Caki2 (cell line): ENCODE data around the gene MXRA8. TPM values are rescaled to one million over a fixed set of nuclear protein-coding genes. Genes with fewer than 3 reads are reported as not detected.
"Not testable (repeated sequence)": the region's sequence is repeated elsewhere in the genome, so short reads cannot be mapped to it uniquely, and the experiment has no call there.

ENCODE experiments used
- DNase-seq: peaks from one replicate; pipeline ENCODE4 v3.0.0-alpha.2; 2015; ENCODE audit warnings: low read depth
- in situ Hi-C: cut with HindIII; loops from 2 replicates; pipeline ENCODE4 v1.10.0; 2016; ENCODE audit warnings: low sequenced_read_pairs, low pct_unique_long_range_greater_than_20kb, mixed read lengths
- total RNA-seq: library from RNA; depleted of rRNA; stranded (reverse); fragments of >200 nt; shearing (Covaris generic); gene quantifications from 2 replicates; pipeline ENCODE4 v1.2.3, GENCODE V29; 2014; ENCODE audit warnings: low replicate concordance

MXRA8 gene
- total RNA-seq, 1 experiment from 2014 or later = not detected

- no peak for DNase-seq
- in situ Hi-C loops = no loop called here
Observed at GRCh38 chr1:1373051-1373814, 14.9 kb upstream of the MXRA8 start.

DNA sequence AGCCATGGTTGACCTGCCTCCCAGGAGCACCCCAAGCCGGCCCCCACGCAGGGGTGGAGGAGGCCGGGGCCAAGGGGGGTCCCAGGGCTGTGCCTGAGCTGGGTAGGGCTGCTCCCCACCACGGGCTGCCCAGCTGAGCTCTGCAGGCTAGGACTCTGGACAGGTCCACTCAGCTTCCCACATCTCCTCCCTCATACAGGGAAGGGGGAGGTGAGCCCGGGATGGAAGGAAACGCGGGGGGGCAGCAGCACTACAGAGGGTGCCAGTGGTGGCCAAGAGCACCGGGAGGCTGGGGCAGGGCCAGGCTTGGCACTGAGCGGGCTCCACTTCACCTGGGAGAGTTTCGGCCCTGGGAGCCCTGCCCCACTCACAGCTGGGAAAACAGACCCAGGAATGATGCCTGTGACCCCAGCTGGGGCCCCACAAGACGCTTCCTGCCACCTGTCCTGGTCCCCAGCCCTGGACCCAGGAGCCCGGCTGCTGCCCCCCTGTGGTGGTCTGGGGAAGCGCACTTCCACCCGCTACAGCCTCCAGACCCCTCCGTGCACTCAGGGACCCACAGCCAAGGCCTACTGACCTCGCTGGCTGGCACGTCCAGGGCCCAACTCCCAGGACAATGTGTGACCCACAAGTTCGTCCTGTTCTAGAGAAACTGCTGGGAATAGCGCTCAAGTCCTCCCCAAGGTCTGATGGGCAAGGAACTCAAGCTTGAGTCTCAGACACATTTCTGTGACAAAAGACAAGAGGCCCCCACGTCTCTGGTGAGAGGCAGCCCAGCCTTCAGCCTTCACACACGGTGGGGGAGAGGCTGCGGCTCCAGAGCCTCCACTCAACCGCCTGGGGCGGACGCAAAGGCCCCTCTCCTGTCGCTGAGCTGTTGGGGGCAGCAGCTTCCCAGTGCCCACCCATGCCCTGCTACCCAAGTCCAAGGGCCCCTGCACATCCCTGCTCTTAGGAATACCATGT lies 13.7 kb upstream of the MXRA8 start:
- in situ Hi-C loops = no loop called here
- DNase-seq = peak; percentile 47

DNA sequence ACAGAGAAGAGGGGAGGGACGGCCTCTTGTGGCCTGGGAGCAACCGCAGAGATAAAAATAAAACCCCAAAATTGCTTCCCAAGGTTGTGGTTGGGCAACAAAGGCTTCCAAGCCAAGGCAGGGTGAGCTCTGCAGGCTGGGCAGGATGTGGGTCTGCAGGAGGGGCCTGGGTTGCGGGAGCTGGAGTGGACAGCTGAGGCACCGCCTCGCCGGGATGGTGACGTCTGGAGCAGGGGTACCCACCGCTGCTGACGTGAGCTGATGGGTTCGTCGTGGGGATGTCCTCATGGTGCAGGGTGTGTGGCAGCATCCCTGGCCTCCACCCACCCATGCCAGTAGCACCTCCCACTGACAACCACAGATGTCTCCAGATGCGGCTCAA lies 13.0 kb upstream of the MXRA8 start:
- in situ Hi-C loops = no loop called here
- no peak for DNase-seq

GRCh38 chr1:1370771-1371300 lies 12.5 kb upstream of the MXRA8 start:
- in situ Hi-C loops = no loop called here
- DNase-seq = no peak

GRCh38 chr1:1370094-1370493 lies 11.7 kb upstream of the MXRA8 start:
- DNase-seq, in situ Hi-C loops: not testable (repeated sequence)

- no peak for DNase-seq
- in situ Hi-C loops = no loop called here
Observed at GRCh38 chr1:1367315-1367714, 9.0 kb upstream of the MXRA8 start.

DNA sequence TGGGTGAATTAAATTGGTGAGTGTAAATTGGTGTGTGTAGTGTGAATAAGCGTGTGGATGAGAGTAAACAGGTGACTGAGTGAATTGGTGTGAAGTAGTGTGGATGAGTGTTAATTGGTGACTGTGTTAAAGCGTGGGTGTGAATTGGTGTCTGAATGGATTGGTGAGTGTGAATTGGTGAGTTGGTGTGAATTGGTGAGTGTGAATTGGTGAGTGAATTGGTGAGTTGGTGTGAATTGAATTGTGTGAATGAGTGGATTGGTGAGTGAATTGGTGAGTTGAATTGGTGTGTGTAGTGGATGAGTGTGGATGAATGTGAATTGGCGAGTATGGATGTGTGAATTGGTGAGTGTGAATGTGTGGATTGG lies 8.3 kb upstream of the MXRA8 start:
- in situ Hi-C loops = no loop called here

GRCh38 chr1:1365875-1366698 lies 7.7 kb upstream of the MXRA8 start:
- DNase-seq = no peak
- in situ Hi-C loops = no loop called here

More for the DNA sequence above, 8.3 kb upstream of the MXRA8 start:
- DNase-seq = no peak

DNA sequence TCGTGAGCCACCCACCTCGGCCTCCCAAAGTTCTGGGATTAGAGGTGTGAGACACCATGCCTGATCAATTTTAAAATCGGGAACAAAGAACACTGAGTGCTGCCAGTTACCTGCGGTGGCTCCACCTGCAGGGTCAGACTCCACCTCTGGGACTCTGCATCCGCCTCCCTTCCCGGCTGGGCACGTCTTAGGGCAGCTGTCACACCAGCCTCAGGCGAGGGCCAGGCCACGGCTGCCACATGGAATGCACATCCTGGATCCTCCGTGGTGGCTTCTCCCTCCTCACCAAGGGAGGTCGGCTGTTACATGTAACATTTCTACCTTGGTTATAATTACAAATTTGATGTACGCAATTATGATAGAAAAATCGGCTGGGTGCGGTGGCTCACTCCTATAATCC lies 5.9 kb upstream of the MXRA8 start:
- in situ Hi-C loops = no loop called here
- DNase-seq = no peak

DNA sequence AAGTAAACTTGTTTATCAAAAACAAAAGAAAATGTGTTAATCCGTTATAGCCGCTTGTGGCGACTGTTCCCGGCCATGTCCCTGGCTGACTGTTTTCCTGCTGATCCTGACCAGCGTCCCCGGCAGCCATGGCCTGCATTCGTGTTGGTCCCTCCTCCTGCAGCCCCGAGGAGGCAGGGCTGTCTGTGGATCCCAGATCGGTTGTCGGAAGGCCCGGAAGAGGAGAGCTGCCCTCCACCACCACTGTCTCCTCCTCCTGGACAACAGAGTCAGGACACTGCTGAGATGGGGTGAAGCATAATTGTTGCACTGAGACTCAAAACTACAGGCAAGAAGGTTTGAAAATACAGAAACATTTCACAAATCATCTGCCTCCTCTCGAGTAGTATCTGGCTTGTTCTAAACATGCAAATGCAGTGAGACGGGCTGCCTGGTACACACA lies 3.6 kb upstream of the MXRA8 start:
- in situ Hi-C loops = no loop called here
- no peak for DNase-seq

DNA sequence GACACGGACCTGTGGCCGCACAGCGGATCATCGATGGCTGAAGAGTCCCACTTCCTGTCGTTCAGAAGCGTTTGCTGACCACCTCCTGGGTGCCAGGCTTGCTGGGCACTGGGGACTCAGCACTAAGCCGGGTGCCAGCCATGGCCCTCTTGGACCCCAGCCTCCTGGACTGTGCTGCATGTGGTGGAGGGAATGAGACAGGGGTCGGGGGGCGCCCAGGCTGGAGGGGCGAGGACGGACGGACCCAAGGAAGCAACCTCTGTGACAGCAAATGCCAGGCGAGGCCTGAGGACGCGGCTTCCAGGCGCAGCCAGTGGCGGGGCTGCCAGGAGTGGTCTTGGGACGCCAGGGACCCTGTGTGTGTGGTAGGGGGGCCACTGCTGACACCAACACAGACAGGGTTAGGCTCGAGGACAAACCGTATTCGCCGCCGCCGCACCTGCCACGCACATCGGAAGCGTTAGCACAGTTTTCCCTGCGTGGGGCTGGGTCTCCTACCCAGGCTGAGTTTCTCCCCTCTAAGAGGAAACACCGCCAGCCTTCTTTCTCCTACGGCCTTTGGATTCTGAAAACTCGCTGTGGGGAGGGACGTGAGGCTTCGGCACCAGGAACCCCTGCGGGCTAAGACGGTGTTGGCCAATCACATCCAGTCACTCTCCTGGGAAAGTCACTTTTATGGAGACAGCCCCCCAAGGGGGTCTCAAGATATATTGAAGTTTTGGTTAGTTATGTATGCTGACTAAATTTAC lies 3.1 kb upstream of the MXRA8 start:
- in situ Hi-C loops = no loop called here
- no peak for DNase-seq

- in situ Hi-C loops = no loop called here
- peak; percentile 80 for DNase-seq
Observed at GRCh38 chr1:1360506-1361169, 2.3 kb upstream of the MXRA8 start.

DNA sequence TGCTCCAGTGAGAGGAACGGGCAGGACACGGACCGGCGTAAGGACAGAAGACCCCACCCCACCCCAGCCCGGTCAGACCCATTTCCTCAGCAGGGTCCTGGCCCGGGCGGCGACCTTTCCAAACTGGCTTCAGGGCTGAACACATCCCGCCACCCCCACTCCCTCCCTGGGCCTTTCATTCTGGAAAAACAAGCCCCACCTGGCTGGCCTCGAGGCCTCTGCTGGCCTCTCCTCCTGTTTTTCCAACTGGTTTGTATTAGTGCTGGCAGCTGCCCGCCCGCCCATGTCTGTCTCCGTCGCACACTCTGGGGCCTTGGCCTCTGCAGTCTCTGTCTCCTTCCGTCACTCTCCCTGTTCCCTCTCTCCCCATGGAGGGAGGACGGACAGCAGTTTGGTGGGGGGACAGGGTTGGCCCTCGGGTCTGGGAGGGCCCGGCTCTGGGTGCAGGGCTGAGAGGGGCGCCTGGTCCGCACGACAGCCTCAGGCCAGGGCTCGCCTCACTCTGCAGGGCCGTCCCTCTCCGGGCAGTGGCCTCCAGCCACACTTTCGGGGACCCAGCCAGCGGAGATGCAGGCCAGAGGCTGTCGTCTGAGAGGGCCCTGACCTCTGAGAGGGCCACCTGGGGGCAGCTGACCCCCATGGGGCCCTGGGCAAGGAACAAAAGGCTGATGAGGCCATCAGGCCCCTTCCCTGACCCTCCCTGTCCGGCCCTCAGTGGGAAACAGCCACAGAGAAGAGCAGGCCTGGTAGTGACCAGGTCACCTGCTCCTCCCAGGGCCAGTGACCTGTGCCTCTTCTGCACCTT lies 1.5 kb upstream of the MXRA8 start:
- no peak for DNase-seq

GRCh38 chr1:1359308-1359663 lies 931 bp upstream of the MXRA8 start:
- no peak for DNase-seq
- in situ Hi-C loops = no loop called here

More for the DNA sequence above, 1.5 kb upstream of the MXRA8 start:
- in situ Hi-C loops = no loop called here

DNA sequence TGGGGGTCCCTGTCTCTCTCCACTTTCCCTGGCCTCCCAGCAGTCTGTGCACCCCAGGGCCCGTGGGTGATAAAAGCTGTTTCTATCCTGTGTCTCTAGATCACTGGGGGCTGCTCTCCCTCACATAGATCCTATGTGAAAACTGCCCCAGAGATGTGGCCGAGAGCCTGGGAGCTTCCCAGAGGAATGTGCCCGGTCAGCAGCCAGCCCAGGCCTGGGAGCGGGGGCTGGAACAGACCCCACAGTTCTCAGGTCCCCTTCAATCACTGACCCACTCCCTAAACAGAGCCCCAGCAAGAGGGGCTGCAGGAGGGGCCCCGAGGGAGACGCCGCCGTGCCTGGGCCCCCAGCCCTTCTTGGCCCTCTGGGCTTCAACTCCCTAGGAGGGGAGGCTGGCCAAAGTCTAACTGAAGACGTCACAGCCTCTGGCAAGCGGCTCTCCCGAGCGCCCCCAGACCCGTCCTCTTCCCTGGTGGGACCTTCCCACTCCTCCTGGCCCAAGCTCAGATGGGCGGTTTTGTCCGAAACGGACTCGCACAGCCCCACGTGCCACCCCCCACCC lies 403 bp downstream of the MXRA8 start:
- no peak for DNase-seq
- in situ Hi-C loops = no loop called here

- in situ Hi-C loops = no loop called here
- no peak for DNase-seq
Observed at GRCh38 chr1:1356796-1357401, 1.5 kb downstream of the MXRA8 start.
